Activated CD4-positive, alpha-beta T cell treated with anti-CD3 and anti-CD28 coated beads, Interleukin-2, amount 10 ng/mL, durations not matched to agents 24 days and 14 days (primary cell): ENCODE data around the gene DNAJC4. TPM values are rescaled to one million over a fixed set of nuclear protein-coding genes. Genes with fewer than 3 reads are reported as not detected.

Experiments
- DNase-seq: peaks from one replicate; pipeline ENCODE4 v3.0.0; 2022
- H3K27ac Mint-ChIP-seq: one replicate; pipeline ENCODE4 v1.8.0; 2022; ENCODE audit warnings: mild to moderate bottlenecking, mixed read lengths
- H3K27me3 Mint-ChIP-seq: one replicate; pipeline ENCODE4 v1.8.0; 2022; ENCODE audit warnings: mixed read lengths
- H3K36me3 Mint-ChIP-seq: one replicate; pipeline ENCODE4 v1.8.0; 2022; ENCODE audit warnings: low read depth, mild to moderate bottlenecking, mixed read lengths
- H3K4me1 Mint-ChIP-seq: one replicate; pipeline ENCODE4 v1.8.0; 2021; ENCODE audit warnings: mixed read lengths
- H3K4me3 Mint-ChIP-seq: one replicate; pipeline ENCODE4 v1.8.0; 2022; ENCODE audit warnings: mild to moderate bottlenecking, moderate library complexity, mixed read lengths
- H3K9me3 Mint-ChIP-seq: one replicate; pipeline ENCODE4 v1.8.0; 2021; ENCODE audit warnings: mixed read lengths
- intact Hi-C: fragments of 100-400 bp; cut with micrococcal nuclease; formaldehyde crosslinking; loops from one replicate; pipeline ENCODE4 v1.15.1; 2023
- total RNA-seq: library from RNA; stranded (reverse); gene quantifications from 2 replicates; pipeline ENCODE4 v1.2.3, GENCODE V29; 2022

The DNAJC4 gene
- total RNA-seq, 1 donor from 2014 or later: 19.9 TPM

DNA sequence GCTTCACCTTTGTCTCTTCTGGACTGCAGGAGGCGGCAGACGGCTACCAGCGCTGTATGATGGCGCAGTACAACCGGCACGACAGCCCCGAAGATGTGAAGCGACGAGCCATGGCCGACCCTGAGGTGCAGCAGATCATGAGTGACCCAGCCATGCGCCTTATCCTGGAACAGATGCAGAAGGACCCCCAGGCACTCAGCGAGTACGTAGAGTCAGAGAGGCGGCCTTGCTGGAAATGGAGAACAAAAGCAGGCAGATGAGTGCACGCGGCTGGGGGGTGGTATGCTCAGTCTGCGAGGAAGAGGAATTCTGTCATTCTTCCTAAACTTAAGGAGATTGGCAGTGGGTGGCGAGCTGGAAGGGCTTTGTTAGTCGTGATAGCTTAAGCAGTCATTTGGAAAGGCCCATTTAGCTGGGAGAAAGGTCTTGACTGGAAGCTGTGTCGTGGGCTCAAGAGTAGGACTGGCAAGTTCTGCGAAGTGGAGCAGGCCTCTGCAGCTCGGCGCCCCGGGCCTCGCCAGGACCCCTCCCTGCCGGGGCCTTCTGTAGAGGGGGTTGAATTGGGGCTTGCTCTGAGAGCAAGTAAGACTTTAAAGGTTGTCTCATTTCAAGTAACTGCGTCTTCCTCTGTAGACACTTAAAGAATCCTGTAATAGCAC lies 26.8 kb upstream of the DNAJC4 start:
- peak overlapping the region; percentile 38 for H3K27ac Mint-ChIP-seq
- H3K9me3 Mint-ChIP-seq: no peaks in the 10 kb centered on the region
- peaks cover 27% of the 10 kb centered on the region for H3K4me1 Mint-ChIP-seq
- H3K4me3 Mint-ChIP-seq: no peak overlapping the region
- intact Hi-C loops: loop anchor here (1.0 kb wide), 1 partner anchor 98 kb away; no protein-coding TSS in a partner anchor
- peaks cover 77% of the 10 kb centered on the region for H3K36me3 Mint-ChIP-seq
- no peaks in the 10 kb centered on the region for H3K27me3 Mint-ChIP-seq
- peak; percentile 58 for DNase-seq

DNA sequence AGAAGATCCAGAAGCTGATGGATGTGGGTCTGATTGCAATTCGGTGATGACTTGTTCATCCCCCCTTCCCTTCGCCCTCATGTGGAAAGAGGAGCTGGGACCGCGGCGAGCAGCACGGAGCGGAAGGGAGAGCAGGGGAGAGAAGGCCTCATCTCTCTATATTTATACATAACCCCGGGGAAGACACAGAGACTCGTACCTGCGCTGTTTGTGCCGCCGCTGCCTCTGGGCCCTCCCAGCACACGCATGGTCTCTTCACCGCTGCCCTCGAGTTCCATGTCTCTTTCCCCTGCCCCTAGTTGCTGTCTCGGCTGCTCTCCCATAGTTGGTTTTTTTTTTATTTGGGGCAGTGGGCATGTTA lies 26.3 kb upstream of the DNAJC4 start:
- no peaks in the 10 kb centered on the region for H3K9me3 Mint-ChIP-seq
- DNase-seq: no peak
- no peak overlapping the region for H3K4me3 Mint-ChIP-seq
- H3K36me3 Mint-ChIP-seq: peaks cover 77% of the 10 kb centered on the region
- peak overlapping the region; percentile 38 for H3K27ac Mint-ChIP-seq
- no peaks in the 10 kb centered on the region for H3K27me3 Mint-ChIP-seq
- intact Hi-C loops: loop anchor here (1.0 kb wide), 1 partner anchor 97 kb away; no protein-coding TSS in a partner anchor
- peaks cover 31% of the 10 kb centered on the region for H3K4me1 Mint-ChIP-seq

DNA sequence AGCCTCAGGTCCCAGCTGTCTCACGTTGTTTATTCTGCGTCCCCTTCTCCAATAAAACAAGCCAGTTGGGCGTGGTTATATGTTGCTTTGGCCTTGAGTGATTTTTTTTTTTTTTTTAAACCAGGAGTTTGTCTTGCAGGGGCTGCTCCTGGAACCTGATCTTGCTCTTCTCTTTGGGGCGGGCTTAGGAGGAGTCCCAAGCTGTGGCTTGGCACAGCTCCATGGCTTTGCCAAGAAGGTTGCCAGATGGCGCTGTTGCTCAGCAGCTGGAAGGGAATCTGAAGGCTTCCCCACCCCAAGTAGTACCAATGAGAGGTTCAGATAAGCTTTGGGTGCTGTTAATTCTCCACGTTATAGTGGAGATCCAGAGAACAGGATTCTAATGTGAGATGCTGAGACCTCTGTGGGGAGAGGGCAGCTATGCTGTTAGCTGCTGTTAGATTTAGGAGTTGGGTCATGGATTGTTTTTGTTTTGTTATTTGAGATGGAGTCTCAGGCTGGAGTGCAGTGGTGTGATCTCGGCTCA lies 25.8 kb upstream of the DNAJC4 start:
- peak overlapping the region; percentile 80 for H3K27ac Mint-ChIP-seq
- DNase-seq: peak; percentile 93
- peak overlapping the region; percentile 69 for H3K4me3 Mint-ChIP-seq
- no peaks in the 10 kb centered on the region for H3K9me3 Mint-ChIP-seq
- intact Hi-C loops: loop anchor here (1.0 kb wide), 1 partner anchor 97 kb away; no protein-coding TSS in a partner anchor
- H3K36me3 Mint-ChIP-seq: peaks cover 78% of the 10 kb centered on the region
- H3K4me1 Mint-ChIP-seq: peaks cover 33% of the 10 kb centered on the region
- H3K27me3 Mint-ChIP-seq: no peaks in the 10 kb centered on the region

DNA sequence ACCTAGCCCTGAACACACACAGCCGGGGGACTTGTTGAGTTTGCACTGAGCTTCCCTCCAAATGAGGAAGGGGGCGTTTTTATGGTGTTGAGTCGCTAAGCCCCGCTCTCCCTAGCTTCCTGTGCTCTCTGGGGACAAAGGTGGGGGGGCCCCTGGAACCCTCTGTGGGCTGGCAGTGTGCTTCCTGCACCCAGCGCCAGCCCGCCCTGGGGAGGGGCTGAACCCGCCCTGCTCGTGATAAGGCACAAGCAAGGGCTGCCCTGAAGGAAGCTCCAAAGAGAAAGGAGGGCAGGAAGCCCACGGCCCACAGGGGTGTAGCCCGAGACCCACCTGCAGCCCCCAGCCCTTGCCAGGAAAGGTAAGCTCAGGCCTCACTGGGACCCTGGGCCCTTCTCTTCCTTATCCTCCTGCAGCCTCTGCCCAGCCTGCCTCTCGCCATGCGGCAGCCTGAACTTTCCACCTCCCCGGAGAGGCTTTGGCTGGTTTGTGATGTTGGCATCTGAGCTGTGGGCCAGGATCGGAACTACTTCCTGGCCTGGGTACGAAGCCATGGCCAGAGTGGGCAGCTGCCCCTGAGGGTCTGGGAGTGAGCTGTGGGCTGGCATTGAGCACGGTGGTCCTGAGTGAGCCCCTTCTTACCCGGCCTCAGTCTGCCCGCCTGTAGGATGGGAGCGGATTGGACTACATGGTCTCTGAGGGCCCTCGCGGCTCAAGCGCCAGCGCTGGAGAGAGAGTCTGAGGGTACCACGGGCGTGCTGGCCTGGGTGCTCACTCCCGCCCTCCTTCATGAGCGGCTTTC lies 23.7 kb upstream of the DNAJC4 start, which contains the start of gene FERMT3:
TSS of gene FERMT3 (plus strand) at position 265 of the 799 bp plus-strand sequence. CDS start 644 bp downstream, outside the sequence.
- H3K36me3 Mint-ChIP-seq: peaks cover 71% of the 10 kb centered on the region
- DNase-seq: peak; percentile 93
- no peaks in the 10 kb centered on the region for H3K9me3 Mint-ChIP-seq
- no peaks in the 10 kb centered on the region for H3K27me3 Mint-ChIP-seq
- intact Hi-C loops: loop anchor here (1.0 to 2.0 kb wide), 4 partner anchors 19 to 99 kb away; partner anchors contain the start of genes ESRRA, FKBP2, NUDT22 and TRPT1
- peak within 1 kb of the TSS; percentile 92 for H3K27ac Mint-ChIP-seq
- H3K4me1 Mint-ChIP-seq: peaks cover 30% of the 10 kb centered on the region
- peak within 1 kb of the TSS; percentile 88 for H3K4me3 Mint-ChIP-seq

GRCh38 chr11:64207256-64208085 lies 22.9 kb upstream of the DNAJC4 start:
- Mint-ChIP-seq H3K27ac (peak overlapping the region; percentile 92), H3K36me3 (peaks cover 72% of the 10 kb centered on the region), H3K4me1 (peaks cover 32% of the 10 kb centered on the region), H3K4me3 (peak overlapping the region; percentile 88), H3K27me3 (no peaks in the 10 kb centered on the region), H3K9me3 (no peaks in the 10 kb centered on the region)
- peak; percentile 93 for DNase-seq
- intact Hi-C loops: loop anchor here (1.0 to 2.0 kb wide), 2 partner anchors 19 to 33 kb away; partner anchors contain the start of genes FKBP2, NUDT22 and TRPT1

DNA sequence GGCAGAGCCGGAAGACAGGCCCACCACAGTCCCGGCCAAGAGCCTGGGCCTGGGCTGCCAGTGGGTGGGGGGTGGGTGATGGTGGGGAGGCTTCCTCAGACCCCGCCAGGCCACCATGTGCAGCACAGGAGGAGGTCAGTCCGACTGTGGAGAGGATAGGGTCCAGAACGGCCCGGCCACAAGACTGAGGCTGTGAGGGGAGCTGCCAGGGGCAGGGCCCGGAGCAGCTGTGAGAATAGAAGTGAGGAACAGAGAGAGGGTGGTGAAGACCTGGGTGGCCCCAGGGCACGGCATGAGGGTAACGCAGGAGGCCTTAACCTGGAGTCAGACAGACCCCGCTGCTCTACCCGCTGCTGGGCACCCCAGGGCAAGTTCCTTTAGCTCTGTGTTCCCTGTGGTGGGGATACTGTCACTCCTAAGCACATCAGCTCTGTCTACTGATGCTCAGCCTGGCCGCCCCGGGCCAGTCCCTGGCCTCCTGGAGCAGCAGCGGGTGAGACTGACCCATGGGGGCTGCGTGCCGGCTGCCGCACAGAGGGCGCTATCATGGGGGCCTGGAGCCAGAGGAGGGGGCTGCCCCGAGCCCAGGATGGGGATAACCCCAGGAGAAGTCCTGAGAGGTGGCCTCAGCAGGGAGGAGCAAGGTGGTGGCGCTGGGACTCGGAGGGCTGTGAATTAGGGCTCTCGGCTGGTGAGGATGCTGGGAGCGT lies 22.1 kb upstream of the DNAJC4 start:
- H3K4me1 Mint-ChIP-seq: peaks cover 33% of the 10 kb centered on the region
- intact Hi-C loops: no loop called here
- no peaks in the 10 kb centered on the region for H3K27me3 Mint-ChIP-seq
- no peaks in the 10 kb centered on the region for H3K9me3 Mint-ChIP-seq
- peak overlapping the region; percentile 88 for H3K4me3 Mint-ChIP-seq
- DNase-seq: no peak
- peak overlapping the region; percentile 92 for H3K27ac Mint-ChIP-seq
- peaks cover 73% of the 10 kb centered on the region for H3K36me3 Mint-ChIP-seq

DNA sequence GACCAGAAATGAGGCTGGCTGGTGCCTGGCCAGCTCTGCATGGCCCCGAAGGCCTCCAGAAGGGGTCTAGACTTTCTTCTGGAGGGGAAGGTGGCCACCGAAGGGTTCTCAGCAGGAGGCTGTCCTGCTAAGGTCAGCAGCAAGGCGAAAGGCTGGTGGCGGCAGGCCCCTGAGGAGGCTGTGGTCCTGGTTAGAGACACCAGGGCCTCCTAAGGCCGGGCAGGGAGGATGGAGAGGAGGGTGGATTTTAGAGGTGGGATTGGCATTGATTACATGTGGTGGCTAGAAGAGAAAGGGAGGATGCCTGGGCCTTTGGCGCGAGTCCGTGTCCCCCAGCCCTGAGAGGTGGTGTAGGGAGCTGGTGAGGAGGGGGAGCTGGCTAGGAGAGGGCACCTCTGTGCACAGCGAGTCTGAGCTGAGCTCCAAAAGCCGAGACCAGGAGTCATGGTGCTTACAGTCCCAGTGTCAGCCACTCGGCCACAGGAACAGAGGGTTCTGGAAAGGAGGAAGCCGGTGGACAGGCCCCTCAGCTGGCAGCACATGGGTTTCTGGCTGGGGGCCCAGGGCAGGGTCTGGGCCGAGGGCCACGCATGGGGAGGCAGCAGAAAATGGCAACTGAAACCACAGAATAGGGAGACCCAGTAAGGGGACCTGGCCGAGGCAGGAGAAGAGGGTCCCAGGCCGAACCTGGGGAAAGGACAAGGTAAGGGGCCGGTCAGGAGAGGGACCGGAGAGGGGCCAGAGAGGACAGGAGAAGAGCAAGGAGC lies 21.4 kb upstream of the DNAJC4 start:
- Mint-ChIP-seq H3K27me3 (no peaks in the 10 kb centered on the region), H3K27ac (peak overlapping the region; percentile 92), H3K36me3 (peaks cover 71% of the 10 kb centered on the region), H3K4me3 (peak overlapping the region; percentile 20), H3K4me1 (peaks cover 33% of the 10 kb centered on the region), H3K9me3 (no peaks in the 10 kb centered on the region)
- peak; percentile 53 for DNase-seq
- intact Hi-C loops: no loop called here

DNA sequence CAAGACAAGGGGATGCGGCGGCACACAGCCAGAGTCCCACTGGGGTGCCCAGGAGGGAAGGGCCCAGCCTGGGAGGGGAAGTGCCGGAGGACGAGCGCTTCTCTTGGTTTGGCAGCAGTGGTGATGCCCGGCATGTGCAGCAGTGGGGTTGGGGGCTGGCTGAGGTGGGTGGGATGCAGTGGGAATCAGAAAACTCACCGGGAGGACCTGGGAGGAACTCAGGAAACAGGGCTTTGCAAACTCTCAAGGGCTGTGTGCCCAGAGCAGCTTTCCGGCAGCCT lies 20.8 kb upstream of the DNAJC4 start:
- no peak overlapping the region for H3K4me3 Mint-ChIP-seq
- intact Hi-C loops: no loop called here
- peak overlapping the region; percentile 45 for H3K27ac Mint-ChIP-seq
- peaks cover 69% of the 10 kb centered on the region for H3K36me3 Mint-ChIP-seq
- no peak for DNase-seq
- no peaks in the 10 kb centered on the region for H3K27me3 Mint-ChIP-seq
- H3K9me3 Mint-ChIP-seq: no peaks in the 10 kb centered on the region
- peaks cover 28% of the 10 kb centered on the region for H3K4me1 Mint-ChIP-seq

DNA sequence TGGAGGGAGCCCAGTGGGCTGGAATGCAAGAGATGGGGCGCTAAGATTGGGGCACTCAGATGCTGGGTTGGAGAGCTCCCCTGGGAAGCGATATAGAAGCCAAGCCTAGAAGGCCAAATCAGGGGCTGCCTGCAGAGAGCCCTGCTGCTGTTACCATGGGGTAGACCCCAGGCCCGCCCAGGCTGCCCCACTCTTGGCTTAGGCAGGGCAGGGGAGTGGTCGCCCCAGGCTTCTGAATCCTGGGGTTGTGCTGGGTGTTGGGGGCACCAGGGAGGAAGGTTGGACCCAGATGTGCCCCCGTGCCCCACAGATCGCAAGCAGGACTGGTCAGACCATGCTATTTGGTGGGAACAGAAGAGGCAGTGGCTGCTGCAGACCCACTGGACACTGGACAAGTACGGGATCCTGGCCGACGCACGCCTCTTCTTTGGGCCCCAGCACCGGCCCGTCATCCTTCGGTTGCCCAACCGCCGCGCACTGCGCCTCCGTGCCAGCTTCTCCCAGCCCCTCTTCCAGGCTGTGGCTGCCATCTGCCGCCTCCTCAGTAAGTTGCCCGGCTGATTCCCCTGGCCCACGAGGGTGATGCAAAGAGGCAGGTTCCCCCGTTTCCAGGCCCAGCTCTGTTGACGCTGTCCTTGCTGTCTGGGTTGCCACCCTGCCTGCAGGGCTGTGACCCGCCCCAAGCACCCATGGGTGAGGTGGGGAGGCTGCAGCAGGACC lies 19.9 kb upstream of the DNAJC4 start:
- H3K4me3 Mint-ChIP-seq: no peak overlapping the region
- H3K27me3 Mint-ChIP-seq: no peaks in the 10 kb centered on the region
- intact Hi-C loops: no loop called here
- H3K9me3 Mint-ChIP-seq: no peaks in the 10 kb centered on the region
- no peak for DNase-seq
- H3K4me1 Mint-ChIP-seq: peaks cover 29% of the 10 kb centered on the region
- H3K27ac Mint-ChIP-seq: peak overlapping the region; percentile 34
- H3K36me3 Mint-ChIP-seq: peaks cover 74% of the 10 kb centered on the region

GRCh38 chr11:64211181-64211872 lies 19.0 kb upstream of the DNAJC4 start:
- Mint-ChIP-seq H3K27me3 (no peaks in the 10 kb centered on the region), H3K9me3 (no peaks in the 10 kb centered on the region), H3K36me3 (peaks cover 69% of the 10 kb centered on the region), H3K4me1 (peaks cover 25% of the 10 kb centered on the region), H3K27ac (peak overlapping the region; percentile 6), H3K4me3 (no peak overlapping the region)
- DNase-seq: no peak
- intact Hi-C loops: no loop called here

- H3K27me3 Mint-ChIP-seq: no peaks in the 10 kb centered on the region
- peaks cover 15% of the 10 kb centered on the region for H3K4me1 Mint-ChIP-seq
- peaks cover 60% of the 10 kb centered on the region for H3K36me3 Mint-ChIP-seq
- H3K4me3 Mint-ChIP-seq: no peak overlapping the region
- no peak overlapping the region for H3K27ac Mint-ChIP-seq
- intact Hi-C loops: no loop called here
- H3K9me3 Mint-ChIP-seq: no peaks in the 10 kb centered on the region
- no peak for DNase-seq
Observed at GRCh38 chr11:64216879-64217278, 13.5 kb upstream of the DNAJC4 start.
